CD4-positive, alpha-beta T cell treated with Interleukin-17A for 4 hours (primary cell): ENCODE data around the gene TXNDC2.
"Not testable (repeated sequence)": the region's sequence is repeated elsewhere in the genome, so short reads cannot be mapped to it uniquely, and the experiment has no call there.

Experiments used
- DNase-seq: peaks from one replicate; pipeline ENCODE4 v3.0.0-alpha.2; 2020; ENCODE audit warnings: mixed read lengths

Gene TXNDC2

GRCh38 chr18:9886005-9886348, 204 bp downstream of the TXNDC2 start:
- DNase-seq, result no peak

- no peak for DNase-seq
Observed at GRCh38 chr18:9887992-9888391, 2.2 kb downstream of the TXNDC2 start.

- DNase-seq, result no peak
Observed at GRCh38 chr18:9890196-9890595, 4.4 kb downstream of the TXNDC2 start.

GRCh38 chr18:9890957-9891356, 5.2 kb downstream of the TXNDC2 start:
- DNase-seq, result no peak

GRCh38 chr18:9891515-9891914, 5.7 kb downstream of the TXNDC2 start:
- DNase-seq, result not testable (repeated sequence)

- DNase-seq, result no peak
Observed at GRCh38 chr18:9894454-9895068, 8.8 kb downstream of the TXNDC2 start.

- no peak for DNase-seq
Observed at GRCh38 chr18:9897129-9897528, 11.4 kb downstream of the TXNDC2 start.

GRCh38 chr18:9897787-9898291, 12.1 kb downstream of the TXNDC2 start:
- not testable (repeated sequence) for DNase-seq

- DNase-seq, result no peak
Observed at GRCh38 chr18:9898792-9899549, 13.2 kb downstream of the TXNDC2 start.

- DNase-seq, result not testable (repeated sequence)
Observed at GRCh38 chr18:9899550-9899930, 13.8 kb downstream of the TXNDC2 start.

- no peak for DNase-seq
Observed at GRCh38 chr18:9900699-9901098, 14.9 kb downstream of the TXNDC2 start.

- no peak for DNase-seq
Observed at GRCh38 chr18:9901377-9901776, 15.6 kb downstream of the TXNDC2 start.

GRCh38 chr18:9902264-9902663, 16.5 kb downstream of the TXNDC2 start:
- not testable (repeated sequence) for DNase-seq

GRCh38 chr18:9902832-9903231, 17.1 kb downstream of the TXNDC2 start:
- no peak for DNase-seq

- no peak for DNase-seq
Observed at GRCh38 chr18:9905401-9905922, 19.7 kb downstream of the TXNDC2 start.

GRCh38 chr18:9906481-9906880, 20.7 kb downstream of the TXNDC2 start:
- no peak for DNase-seq

GRCh38 chr18:9907867-9908266, 22.1 kb downstream of the TXNDC2 start:
- DNase-seq, result no peak

GRCh38 chr18:9910071-9910470, 24.3 kb downstream of the TXNDC2 start:
- no peak for DNase-seq

- no peak for DNase-seq
Observed at GRCh38 chr18:9910661-9911060, 24.9 kb downstream of the TXNDC2 start.

- DNase-seq, result no peak
Observed at GRCh38 chr18:9911226-9911625, 25.5 kb downstream of the TXNDC2 start.

- not testable (repeated sequence) for DNase-seq
Observed at GRCh38 chr18:9912285-9912684, 26.5 kb downstream of the TXNDC2 start.

- no peak for DNase-seq
Observed at GRCh38 chr18:9913151-9913525, 27.4 kb downstream of the TXNDC2 start.

- peak; percentile 94 for DNase-seq
Observed at GRCh38 chr18:9913526-9914333, 28.0 kb downstream of the TXNDC2 start, which contains the start of gene VAPA. VAPA (plus strand) TSS chr18:9914016; CDS start chr18:9914257, 241 bp downstream.

GRCh38 chr18:9914334-9914583, 28.5 kb downstream of the TXNDC2 start:
- no peak for DNase-seq
